Fibroblast of lung (primary cell): ENCODE data around the gene LRTM1. TPM values are rescaled to one million over a fixed set of nuclear protein-coding genes. Genes with fewer than 3 reads are reported as not detected.

ENCODE experiments used
- DNase-seq, 2 donors: peaks; one replicate each; pipeline versions ENCODE4 v3.0.0 to v3.0.0-alpha.2; 2010; ENCODE audit warnings: low read depth in 2 of 2
- H2AFZ ChIP-seq: 2 replicates; pipeline ENCODE4 v1.5.1; 2012; ENCODE audit warnings: low read length, control low read depth, inconsistent platforms
- H3K27ac ChIP-seq: 2 replicates; pipeline ENCODE4 v1.5.1; 2011; ENCODE audit warnings: low read length, control low read depth; ENCODE audit not compliant: insufficient read depth
- H3K27me3 ChIP-seq: 2 replicates; pipeline ENCODE4 v1.5.1; 2011; ENCODE audit warnings: mild to moderate bottlenecking, low read length; ENCODE audit not compliant: control insufficient read depth, insufficient read depth
- H3K36me3 ChIP-seq: 2 replicates; pipeline ENCODE4 v1.5.1; 2011; ENCODE audit warnings: low read length; ENCODE audit not compliant: control insufficient read depth, insufficient read depth
- H3K4me1 ChIP-seq: 2 replicates; pipeline ENCODE4 v1.5.1; 2011; ENCODE audit warnings: low read length; ENCODE audit not compliant: control insufficient read depth, insufficient read depth; ENCODE audit errors: extremely low read depth
- H3K4me2 ChIP-seq: 2 replicates; pipeline ENCODE4 v1.5.1; 2011; ENCODE audit warnings: low read length, control low read depth; ENCODE audit not compliant: insufficient read depth; ENCODE audit errors: extremely low read depth
- H3K4me3 ChIP-seq, 4 experiments: fragments of 200-600 bp in 1 of 4; sonication (generic) in 1 of 4; replicated peaks in 1 of 4; 2 replicates each; pipeline ENCODE4 v1.5.1; 2011 to 2016; ENCODE audit warnings: low read length in 4 of 4, low read depth in 3 of 4, mild to moderate bottlenecking in 3 of 4, control low read depth in 2 of 4, inconsistent platforms in 1 of 4, mixed read lengths in 1 of 4; ENCODE audit not compliant: insufficient read depth in 1 of 4; ENCODE audit errors: control extremely low read depth in 1 of 4
- H3K79me2 ChIP-seq: 2 replicates; pipeline ENCODE4 v1.5.1; 2012; ENCODE audit warnings: mild to moderate bottlenecking, low read length, inconsistent platforms; ENCODE audit not compliant: control insufficient read depth, insufficient read depth
- H3K9ac ChIP-seq: 2 replicates; pipeline ENCODE4 v1.5.1; 2011; ENCODE audit warnings: mild to moderate bottlenecking, low read length, control low read depth; ENCODE audit not compliant: insufficient read depth
- H3K9me3 ChIP-seq: 2 replicates; pipeline ENCODE4 v1.5.1; 2012; ENCODE audit warnings: low read depth, low read length; ENCODE audit not compliant: control insufficient read depth, insufficient read depth
- H4K20me1 ChIP-seq: 2 replicates; pipeline ENCODE4 v1.5.1; 2011; ENCODE audit warnings: low read length; ENCODE audit not compliant: control insufficient read depth, insufficient read depth; ENCODE audit errors: extremely low read depth
- CTCF ChIP-seq, 2 donors: IDR thresholded peaks in 1 of 2; conservative IDR thresholded peaks in 1 of 2; 1 replicate in 1 of 2; 2 replicates in 1 of 2; pipeline ENCODE4 v1.5.1; 2011 to 2012; ENCODE audit warnings: low read length in 2 of 2, control low read depth in 1 of 2, inconsistent platforms in 1 of 2, low read depth in 1 of 2, mild to moderate bottlenecking in 1 of 2
- EZH2 ChIP-seq: IDR thresholded peaks from 2 replicates; pipeline ENCODE4 v1.5.1; 2012; ENCODE audit warnings: low read length, control low read depth, mild to moderate bottlenecking; ENCODE audit errors: missing control alignments
- polyA minus RNA-seq: library from RNA; depleted of rRNA, polyadenylated mRNA; stranded (reverse); fragments of >200 nt; gene quantifications from 2 replicates; pipeline ENCODE4 v1.2.3, GENCODE V29; 2011; ENCODE audit warnings: low replicate concordance
- polyA plus RNA-seq, 2 donors: library from polyadenylated mRNA; depleted of rRNA in 1 of 2; stranded (reverse) in 1 of 2; unstranded in 1 of 2; fragments of >200 nt; gene quantifications; 2 replicates each; pipeline ENCODE4 v1.2.1, GENCODE V29; 2011 to 2012; ENCODE audit warnings: missing spikeins in 1 of 2
- total RNA-seq: library from RNA; depleted of rRNA; stranded (reverse); fragments of >200 nt; gene quantifications from 2 replicates; pipeline ENCODE4 v1.2.1, GENCODE V29; 2014

Gene LRTM1
- not detected in 2 replicates for total RNA-seq
- polyA plus RNA-seq: 0.43 TPM in 1 of 2 replicates, not detected in the other
- 0.15 TPM in 1 of 2 replicates, not detected in the other for polyA plus RNA-seq (2012)
- not detected in 2 replicates for polyA minus RNA-seq

GRCh38 chr3:54928046-54928770 is at the start of gene LRTM1:
TSS of gene LRTM1 (minus strand) at chr3:54928059. CDS start at chr3:54927911, 148 bp downstream.
- H3K36me3 ChIP-seq: no peaks in the 10 kb centered on the region
- no peak within 1 kb of the TSS for H2AFZ ChIP-seq
- DNase-seq: no peak
- H3K9ac ChIP-seq: no peak within 1 kb of the TSS
- TF ChIP-seq EZH2 (no peak), CTCF (conservative IDR thresholded peaks at IDR 0.05 in 1 of 2, IDR thresholded peaks at IDR 0.05 in 1 of 2; ENCODE audit: low read depth in 1 of 2, low read length in 2 of 2) (no peak)
- no peaks in the 10 kb centered on the region for H4K20me1 ChIP-seq
- no peak within 1 kb of the TSS for H3K4me2 ChIP-seq
- H3K79me2 ChIP-seq: no peaks in the 10 kb centered on the region
- H3K4me3 ChIP-seq: no peak within 1 kb of the TSS
- H3K27me3 ChIP-seq: no peaks in the 10 kb centered on the region
- no peaks in the 10 kb centered on the region for H3K4me1 ChIP-seq
- no peak within 1 kb of the TSS for H3K27ac ChIP-seq
- no peaks in the 10 kb centered on the region for H3K9me3 ChIP-seq

- no peak overlapping the region for H3K4me3 ChIP-seq
- H3K36me3 ChIP-seq: no peaks in the 10 kb centered on the region
- no peak overlapping the region for H2AFZ ChIP-seq
- H3K9ac ChIP-seq: no peak overlapping the region
- no peaks in the 10 kb centered on the region for H3K27me3 ChIP-seq
- H3K4me1 ChIP-seq: no peaks in the 10 kb centered on the region
- no peak overlapping the region for H3K27ac ChIP-seq
- no peaks in the 10 kb centered on the region for H3K9me3 ChIP-seq
- no peaks in the 10 kb centered on the region for H3K79me2 ChIP-seq
- DNase-seq: no peak
- no peak overlapping the region for H3K4me2 ChIP-seq
- no peaks in the 10 kb centered on the region for H4K20me1 ChIP-seq
- TF ChIP-seq CTCF (conservative IDR thresholded peaks at IDR 0.05 in 1 of 2, IDR thresholded peaks at IDR 0.05 in 1 of 2; ENCODE audit: low read depth in 1 of 2, low read length in 2 of 2) (no peak), EZH2 (no peak)
Observed at GRCh38 chr3:54977439-54977838, 49.6 kb upstream of the LRTM1 start.

- Histone ChIP-seq H3K9me3 (no peaks in the 10 kb centered on the region), H3K79me2 (no peaks in the 10 kb centered on the region), H3K4me3 (no peak overlapping the region), H3K27me3 (no peaks in the 10 kb centered on the region), H3K27ac (no peak overlapping the region), H3K4me1 (peaks cover 21% of the 10 kb centered on the region), H2AFZ (no peak overlapping the region), H4K20me1 (no peaks in the 10 kb centered on the region), H3K4me2 (peak overlapping the region; percentile 15), H3K9ac (no peak overlapping the region), H3K36me3 (no peaks in the 10 kb centered on the region)
- DNase-seq: peak; percentile 57 to 58
- TF ChIP-seq CTCF (conservative IDR thresholded peaks at IDR 0.05 in 1 of 2, IDR thresholded peaks at IDR 0.05 in 1 of 2; ENCODE audit: low read depth in 1 of 2, low read length in 2 of 2) (no peak), EZH2 (no peak)
Observed at GRCh38 chr3:54970895-54971294, 43.0 kb upstream of the LRTM1 start.
